ENCODE data around the gene KHNYN.

KHNYN gene

DNA sequence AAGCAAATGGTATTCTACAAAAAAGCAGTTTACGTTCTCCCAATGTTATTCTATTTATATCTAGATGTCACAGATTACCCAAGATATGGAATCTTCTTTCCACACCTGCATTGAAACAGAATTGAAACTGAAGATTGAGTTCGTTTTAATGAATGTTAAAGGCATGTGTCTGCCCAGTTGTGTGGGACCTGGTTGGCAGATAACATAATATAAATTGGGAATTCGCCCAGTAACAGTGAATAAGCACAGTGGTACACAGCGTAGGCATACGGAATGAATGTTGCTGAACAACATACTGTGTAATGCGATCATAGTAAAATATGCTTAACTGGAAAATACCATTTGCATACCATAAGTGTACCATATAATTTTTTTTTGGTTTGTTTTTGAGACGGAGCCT, 4.3 kb downstream of the KHNYN start:
- TF ChIP-seq FOXK2 (IDR thresholded peaks at IDR 0.05) (no peak), SUZ12 (IDR thresholded peaks at IDR 0.05) (no peak), TARDBP (IDR thresholded peaks at IDR 0.05) (no peak), FOXA1 (IDR thresholded peaks at IDR 0.05) (no peak), L3MBTL2 (conservative IDR thresholded peaks at IDR 0.05) (no peak), NFRKB (IDR thresholded peaks at IDR 0.05) (no peak), ZNF384 (IDR thresholded peaks at IDR 0.05) (no peak), LEF1 (IDR thresholded peaks at IDR 0.05; ENCODE audit: borderline replicate concordance) (no peak), ELF4 (IDR thresholded peaks at IDR 0.05) (no peak), FOXM1 (IDR thresholded peaks at IDR 0.05; ENCODE audit: borderline replicate concordance) (no peak), BHLHE40 (IDR thresholded peaks at IDR 0.05; ENCODE audit: borderline replicate concordance) (no peak), CTBP1 (IDR thresholded peaks at IDR 0.05; ENCODE audit: borderline replicate concordance) (no peak), ARNT (IDR thresholded peaks at IDR 0.05) (no peak), HDGF (IDR thresholded peaks at IDR 0.05; ENCODE audit: borderline replicate concordance) (no peak), SP1 (IDR thresholded peaks at IDR 0.05) (no peak)
- TF ChIP-seq, protein P1, sequence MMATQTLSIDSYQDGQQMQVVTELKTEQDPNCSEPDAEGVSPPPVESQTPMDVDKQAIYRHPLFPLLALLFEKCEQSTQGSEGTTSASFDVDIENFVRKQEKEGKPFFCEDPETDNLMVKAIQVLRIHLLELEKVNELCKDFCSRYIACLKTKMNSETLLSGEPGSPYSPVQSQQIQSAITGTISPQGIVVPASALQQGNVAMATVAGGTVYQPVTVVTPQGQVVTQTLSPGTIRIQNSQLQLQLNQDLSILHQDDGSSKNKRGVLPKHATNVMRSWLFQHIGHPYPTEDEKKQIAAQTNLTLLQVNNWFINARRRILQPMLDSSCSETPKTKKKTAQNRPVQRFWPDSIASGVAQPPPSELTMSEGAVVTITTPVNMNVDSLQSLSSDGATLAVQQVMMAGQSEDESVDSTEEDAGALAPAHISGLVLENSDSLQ (IDR thresholded peaks at IDR 0.05): no peak
- POLR2A ChIA-PET: interaction anchor here (2.9 kb wide), 1 partner anchor 68 kb away, joined by 28 read pairs; no protein-coding TSS in a partner anchor
- CTCF ChIA-PET: no interaction called here
- no peak for DNase-seq (ENCODE audit: extremely low spot score)

DNA sequence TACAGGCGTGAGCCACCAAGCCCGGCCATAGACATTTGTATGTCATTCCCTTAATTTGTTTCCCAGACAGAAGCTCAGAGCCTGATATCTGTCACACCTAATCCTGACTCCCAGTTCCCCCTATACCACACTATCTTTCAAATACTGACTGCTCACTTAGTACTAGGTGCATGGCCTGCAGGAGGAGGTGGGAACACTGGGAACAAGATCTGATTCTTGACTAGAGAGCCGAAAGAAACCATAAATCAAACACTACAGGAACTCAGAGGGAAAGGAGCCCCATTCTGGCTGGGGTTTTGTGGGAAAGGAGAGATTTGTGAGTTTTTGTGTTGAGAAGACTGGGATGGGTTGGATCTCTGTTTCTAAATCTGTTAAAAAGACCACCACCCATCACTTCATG, 4.9 kb downstream of the KHNYN start:
- POLR2A ChIA-PET: no interaction called here
- CTCF ChIA-PET: no interaction called here
- TF ChIP-seq ARNT (IDR thresholded peaks at IDR 0.05): no peak
- no peak for TF ChIP-seq LEF1 (IDR thresholded peaks at IDR 0.05; ENCODE audit: borderline replicate concordance)
- TF ChIP-seq FOXA1 (IDR thresholded peaks at IDR 0.05): no peak
- no peak for DNase-seq (ENCODE audit: extremely low spot score)

DNA sequence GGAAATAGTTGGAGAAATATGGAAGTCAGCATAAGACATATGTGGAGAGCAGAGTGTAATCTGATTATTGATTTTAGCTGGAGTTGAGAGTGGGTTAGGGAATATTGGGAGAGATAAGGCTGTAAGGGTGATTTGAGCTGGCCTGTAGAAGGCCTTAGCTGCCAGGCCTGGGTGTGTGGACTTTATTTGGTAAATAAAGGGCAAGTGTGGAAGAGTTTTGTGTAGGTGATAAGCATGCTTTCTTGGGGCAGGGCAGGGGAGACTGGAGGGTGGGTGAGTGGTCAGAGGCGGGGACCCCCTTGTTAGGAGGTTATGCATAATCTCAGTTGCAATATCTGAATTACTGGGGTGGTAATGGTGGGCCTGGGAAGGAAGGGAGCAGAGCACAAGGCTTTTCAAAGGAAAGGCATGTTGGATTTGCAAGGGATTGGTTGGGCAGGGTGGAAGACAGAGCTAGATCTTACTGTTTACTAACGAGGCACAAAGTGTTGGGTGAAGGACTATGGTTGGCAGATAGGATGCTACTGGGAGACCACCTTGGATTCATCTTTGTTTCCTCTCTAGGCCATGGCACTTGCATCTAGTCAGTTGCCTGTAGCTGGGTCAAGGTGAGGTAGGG, 5.5 kb downstream of the KHNYN start:
- DNase-seq (ENCODE audit: extremely low spot score): no peak
- POLR2A ChIA-PET: interaction anchor here (0.9 kb wide), 1 partner anchor 192 kb away, joined by 3 read pairs; the partner anchor contains the start of gene TINF2
- CTCF ChIA-PET: interaction anchor here (1.0 to 3.5 kb wide), 6 partner anchors 16 to 128 kb away, joined by 3 to 25 read pairs (median 13); partner anchors contain the start of gene CIDEB
- TF ChIP-seq L3MBTL2 (conservative IDR thresholded peaks at IDR 0.05) (no peak), ARNT (IDR thresholded peaks at IDR 0.05) (no peak), BHLHE40 (IDR thresholded peaks at IDR 0.05; ENCODE audit: borderline replicate concordance) (no peak), FOXA1 (IDR thresholded peaks at IDR 0.05) (no peak), FOXK2 (IDR thresholded peaks at IDR 0.05) (no peak), SP1 (IDR thresholded peaks at IDR 0.05) (no peak), LEF1 (IDR thresholded peaks at IDR 0.05; ENCODE audit: borderline replicate concordance) (no peak), HDGF (IDR thresholded peaks at IDR 0.05; ENCODE audit: borderline replicate concordance) (no peak), ELF4 (IDR thresholded peaks at IDR 0.05) (no peak), TARDBP (IDR thresholded peaks at IDR 0.05) (no peak), ZNF384 (IDR thresholded peaks at IDR 0.05) (no peak), CTBP1 (IDR thresholded peaks at IDR 0.05; ENCODE audit: borderline replicate concordance) (no peak), SUZ12 (IDR thresholded peaks at IDR 0.05) (no peak), FOXM1 (IDR thresholded peaks at IDR 0.05; ENCODE audit: borderline replicate concordance) (no peak)
- TF ChIP-seq, protein P1 (IDR thresholded peaks at IDR 0.05): no peak

DNA sequence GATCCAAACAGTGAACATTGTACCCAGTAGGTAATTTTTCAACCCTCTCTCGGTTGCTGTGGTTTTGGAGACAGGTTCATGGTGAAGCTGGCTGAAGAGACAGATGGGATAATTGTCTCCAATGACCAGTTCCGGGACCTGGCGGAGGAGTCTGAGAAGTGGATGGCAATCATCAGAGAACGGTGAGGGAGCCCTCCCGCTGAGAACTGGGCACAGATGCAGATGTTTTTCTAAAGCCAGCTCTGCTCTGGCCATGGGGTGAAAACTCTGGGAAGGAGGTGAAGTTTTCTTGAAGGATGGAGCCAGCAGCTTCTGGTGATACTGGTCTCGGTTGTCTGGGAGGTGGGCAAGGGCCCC, 6.2 kb downstream of the KHNYN start:
- CTCF ChIA-PET: interaction anchor here (0.6 to 3.5 kb wide), 15 partner anchors 13 to 139 kb away, joined by 3 to 25 read pairs (median 4); partner anchors contain the start of genes CIDEB and RIPK3
- DNase-seq (ENCODE audit: extremely low spot score): no peak
- TF ChIP-seq ELF4 (IDR thresholded peaks at IDR 0.05) (no peak), NFRKB (IDR thresholded peaks at IDR 0.05) (no peak), FOXK2 (IDR thresholded peaks at IDR 0.05) (no peak), FOXA1 (IDR thresholded peaks at IDR 0.05) (no peak), L3MBTL2 (conservative IDR thresholded peaks at IDR 0.05) (no peak), TARDBP (IDR thresholded peaks at IDR 0.05) (no peak), FOXM1 (IDR thresholded peaks at IDR 0.05; ENCODE audit: borderline replicate concordance) (no peak), HDGF (IDR thresholded peaks at IDR 0.05; ENCODE audit: borderline replicate concordance) (no peak), LEF1 (IDR thresholded peaks at IDR 0.05; ENCODE audit: borderline replicate concordance) (no peak), BHLHE40 (IDR thresholded peaks at IDR 0.05; ENCODE audit: borderline replicate concordance) (no peak), CTBP1 (IDR thresholded peaks at IDR 0.05; ENCODE audit: borderline replicate concordance) (no peak), ARNT (IDR thresholded peaks at IDR 0.05) (no peak), SP1 (IDR thresholded peaks at IDR 0.05) (no peak), ZNF384 (IDR thresholded peaks at IDR 0.05) (no peak)
- TF ChIP-seq, protein P1 (IDR thresholded peaks at IDR 0.05): no peak
- POLR2A ChIA-PET: interaction anchor here (0.9 to 1.3 kb wide), 5 partner anchors 74 to 193 kb away, joined by 3 to 5 read pairs (median 4); partner anchors contain the start of gene TINF2

DNA sequence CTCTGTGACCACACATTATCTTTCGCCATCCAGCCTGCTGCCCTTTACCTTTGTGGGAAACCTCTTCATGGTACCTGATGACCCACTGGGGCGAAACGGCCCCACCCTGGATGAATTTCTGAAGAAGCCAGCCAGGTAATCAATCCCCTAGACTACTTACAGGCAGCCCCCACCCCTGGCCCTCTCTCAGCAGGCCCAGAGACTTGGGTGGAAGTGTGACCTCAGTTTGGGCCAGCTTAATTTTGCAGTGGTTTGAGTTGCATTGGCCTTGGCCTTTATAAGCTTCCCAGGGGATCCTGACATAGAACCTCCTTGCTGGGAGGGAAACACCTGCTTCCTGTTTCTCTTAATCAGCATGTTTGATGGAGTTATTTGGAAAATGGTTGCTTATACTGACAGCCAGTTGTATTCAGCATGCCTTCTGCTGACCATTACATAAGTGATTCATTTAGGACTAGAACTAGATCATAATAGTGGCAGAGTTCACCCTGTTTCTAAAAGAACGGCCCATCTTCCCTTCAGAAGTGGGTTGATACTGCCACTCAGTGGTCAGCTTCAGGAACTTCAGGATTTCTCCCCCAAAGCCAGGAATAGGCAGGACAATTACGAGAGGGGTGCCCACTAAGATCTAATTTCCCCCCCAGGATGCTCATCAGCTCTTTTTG, 6.7 kb downstream of the KHNYN start:
- DNase-seq (ENCODE audit: extremely low spot score): peak; percentile 65
- TF ChIP-seq BHLHE40 (IDR thresholded peaks at IDR 0.05; ENCODE audit: borderline replicate concordance): no peak
- ChIA-PET CTCF (interaction anchor here (0.5 to 3.5 kb wide), 19 partner anchors 14 to 323 kb away, joined by 3 to 25 read pairs (median 4); partner anchors contain the start of genes CIDEB and RIPK3), POLR2A (interaction anchor here (0.9 to 1.8 kb wide), 9 partner anchors 13 to 194 kb away, joined by 3 to 8 read pairs (median 4); partner anchors contain the start of genes DHRS1, NOP9 and TINF2)
